ENCODE data around the gene OGT. TPM values are rescaled to one million over a fixed set of nuclear protein-coding genes. Genes with fewer than 3 reads are reported as not detected.

The OGT gene
- total RNA-seq, 1 experiment from 2014 or later = 282 TPM

DNA sequence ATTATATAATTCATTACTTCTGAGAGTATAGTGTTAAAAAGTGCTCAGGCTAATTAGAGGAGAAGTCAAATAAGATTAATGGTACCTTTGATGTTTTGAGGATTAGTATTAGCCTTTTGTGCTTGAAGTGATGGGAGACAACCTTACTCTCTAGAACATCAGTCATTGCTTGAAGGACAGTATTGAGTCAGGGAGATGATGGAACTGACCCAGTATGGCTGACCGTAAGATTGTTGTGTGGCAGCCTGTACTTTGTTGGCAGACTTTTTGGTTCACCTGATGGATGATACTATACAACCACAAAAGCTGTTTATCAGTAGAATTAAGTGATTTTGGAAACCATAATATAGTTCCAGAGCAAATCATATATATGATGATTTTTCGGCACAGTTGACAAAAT is 9.9 kb downstream of the OGT start:
- CTCF ChIA-PET = no interaction called here
- H3K4me1 Mint-ChIP-seq (ENCODE audit: insufficient read depth, unreplicated experiment) = peaks cover 17% of the 10 kb centered on the region
- H3K36me3 Mint-ChIP-seq (ENCODE audit: insufficient read depth, unreplicated experiment) = peaks cover 34% of the 10 kb centered on the region
- H3K27me3 Mint-ChIP-seq (ENCODE audit: insufficient read depth, unreplicated experiment) = no peaks in the 10 kb centered on the region
- no peak for DNase-seq (ENCODE audit: unreplicated experiment)
- no peak overlapping the region for H3K27ac Mint-ChIP-seq (ENCODE audit: low read depth, unreplicated experiment)
- intact Hi-C loops (cut with micrococcal nuclease) = no loop called here
- POLR2A ChIA-PET = interaction anchor here (0.9 to 5.8 kb wide), 4 partner anchors 10 to 259 kb away, joined by 3 to 171 read pairs (median 4); partner anchors contain the start of genes NONO, OGT and TAF1
- H3K9me3 Mint-ChIP-seq (ENCODE audit: unreplicated experiment) = no peaks in the 10 kb centered on the region
- no peak for TF ChIP-seq CTCF (IDR thresholded peaks at IDR 0.05; ENCODE audit: unreplicated experiment)
- no peak overlapping the region for H3K4me3 Mint-ChIP-seq (ENCODE audit: unreplicated experiment)
- no TSS peak for BruUV-seq (replicated peaks)

DNA sequence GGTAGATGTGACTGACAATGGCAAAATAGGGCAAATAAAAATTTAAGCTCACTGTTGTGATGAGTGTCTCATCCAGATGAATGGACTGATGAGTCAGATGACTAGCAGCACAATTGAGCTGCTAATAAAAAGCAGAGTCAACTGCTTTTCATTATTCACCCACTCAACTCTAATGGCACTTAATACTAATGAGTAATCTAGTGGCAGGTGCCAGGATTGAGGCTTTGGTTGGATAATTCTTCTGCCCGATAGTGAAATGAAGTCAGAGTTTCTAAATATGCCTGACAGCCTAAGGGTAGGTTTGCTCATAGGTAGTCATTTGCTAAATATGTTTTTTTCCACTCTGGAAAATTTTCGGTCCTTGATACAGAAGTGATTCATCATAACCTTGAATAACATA is 10.4 kb downstream of the OGT start:
- BruUV-seq (replicated peaks) = no TSS peak
- Mint-ChIP-seq H3K27me3 (ENCODE audit: insufficient read depth, unreplicated experiment) (no peaks in the 10 kb centered on the region), H3K36me3 (ENCODE audit: insufficient read depth, unreplicated experiment) (peaks cover 39% of the 10 kb centered on the region), H3K27ac (ENCODE audit: low read depth, unreplicated experiment) (no peak overlapping the region), H3K9me3 (ENCODE audit: unreplicated experiment) (no peaks in the 10 kb centered on the region), H3K4me3 (ENCODE audit: unreplicated experiment) (no peak overlapping the region), H3K4me1 (ENCODE audit: insufficient read depth, unreplicated experiment) (peaks cover 17% of the 10 kb centered on the region)
- peak; percentile 70 for DNase-seq (ENCODE audit: unreplicated experiment)
- intact Hi-C loops (cut with micrococcal nuclease) = no loop called here
- no peak for TF ChIP-seq CTCF (IDR thresholded peaks at IDR 0.05; ENCODE audit: unreplicated experiment)
- CTCF ChIA-PET = no interaction called here
- POLR2A ChIA-PET = interaction anchor here (0.9 to 5.8 kb wide), 4 partner anchors 11 to 260 kb away, joined by 3 to 171 read pairs (median 4); partner anchors contain the start of genes NONO, OGT and TAF1

DNA sequence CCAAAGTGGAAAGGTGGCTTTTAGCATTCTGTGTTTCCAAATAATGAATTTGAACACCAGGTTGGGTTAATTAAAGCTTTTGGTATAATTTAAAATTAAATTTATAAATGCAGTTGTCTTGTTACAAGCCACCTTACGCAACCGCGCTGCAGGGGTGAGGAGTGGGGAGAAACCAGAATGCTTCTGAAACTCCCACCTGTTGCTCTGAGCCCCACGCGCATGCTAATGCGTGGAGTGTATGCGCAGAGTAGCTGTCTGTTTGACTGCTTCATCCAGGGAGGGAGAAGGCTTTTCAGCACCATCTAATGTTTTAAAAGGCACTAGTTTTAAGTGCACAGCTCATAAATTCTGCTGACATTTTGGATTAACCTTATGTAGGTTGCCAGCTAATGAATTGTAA is 12.5 kb downstream of the OGT start:
- ChIA-PET POLR2A (interaction anchor here (0.6 to 5.8 kb wide), 5 partner anchors 9 to 261 kb away, joined by 3 to 171 read pairs (median 3); partner anchors contain the start of gene OGT), CTCF (interaction anchor here (1.1 to 1.9 kb wide), 3 partner anchors 11 to 30 kb away, joined by 3 to 8 read pairs (median 3); no protein-coding TSS in a partner anchor)
- Mint-ChIP-seq H3K27ac (ENCODE audit: low read depth, unreplicated experiment) (no peak overlapping the region), H3K36me3 (ENCODE audit: insufficient read depth, unreplicated experiment) (peaks cover 54% of the 10 kb centered on the region), H3K4me1 (ENCODE audit: insufficient read depth, unreplicated experiment) (peaks cover 17% of the 10 kb centered on the region), H3K4me3 (ENCODE audit: unreplicated experiment) (no peak overlapping the region), H3K27me3 (ENCODE audit: insufficient read depth, unreplicated experiment) (no peaks in the 10 kb centered on the region), H3K9me3 (ENCODE audit: unreplicated experiment) (no peaks in the 10 kb centered on the region)
- intact Hi-C loops (cut with micrococcal nuclease) = no loop called here
- BruUV-seq (replicated peaks) = no TSS peak
- DNase-seq (ENCODE audit: unreplicated experiment) = no peak
- no peak for TF ChIP-seq CTCF (IDR thresholded peaks at IDR 0.05; ENCODE audit: unreplicated experiment)

- no TSS peak for BruUV-seq (replicated peaks)
- Mint-ChIP-seq H3K4me1 (ENCODE audit: insufficient read depth, unreplicated experiment) (peaks cover 7% of the 10 kb centered on the region), H3K36me3 (ENCODE audit: insufficient read depth, unreplicated experiment) (peaks cover 69% of the 10 kb centered on the region), H3K9me3 (ENCODE audit: unreplicated experiment) (no peaks in the 10 kb centered on the region), H3K4me3 (ENCODE audit: unreplicated experiment) (no peak overlapping the region), H3K27ac (ENCODE audit: low read depth, unreplicated experiment) (no peak overlapping the region), H3K27me3 (ENCODE audit: insufficient read depth, unreplicated experiment) (no peaks in the 10 kb centered on the region)
- ChIA-PET POLR2A (interaction anchor here (5.8 kb wide), 1 partner anchor 14 kb away, joined by 171 read pairs; the partner anchor contains the start of gene OGT), CTCF (no interaction called here)
- TF ChIP-seq CTCF (IDR thresholded peaks at IDR 0.05; ENCODE audit: unreplicated experiment) = no peak
- DNase-seq (ENCODE audit: unreplicated experiment) = no peak
- intact Hi-C loops (cut with micrococcal nuclease) = no loop called here
Observed at GRCh38 chrX:71546879-71547278, 14.0 kb downstream of the OGT start.
